Astrocyte (in vitro differentiated cells and primary cell): ENCODE measurements around the gene CD81. TPM values are rescaled to one million over a fixed set of nuclear protein-coding genes. Genes with fewer than 3 reads are reported as not detected.

ENCODE experiments used
- DNase-seq: peaks from one replicate; pipeline ENCODE4 v3.0.0-alpha.2; 2010; ENCODE audit warnings: low read depth
- FAIRE-seq: peaks from 2 replicates; lab custom pipeline; 2011; peaks lifted over from hg19 to GRCh38; lab: Jason Lieb, UNC
- H2AFZ ChIP-seq: 2 replicates; pipeline ENCODE4 v1.6.0; 2012; ENCODE audit warnings: low read depth, low read length, inconsistent platforms
- H3K27ac ChIP-seq: 2 replicates; pipeline ENCODE4 v1.5.1; 2011; ENCODE audit warnings: low read depth, low read length, inconsistent platforms
- H3K27me3 ChIP-seq: 2 replicates; pipeline ENCODE4 v1.6.0; 2011; ENCODE audit warnings: low read length, inconsistent platforms; ENCODE audit not compliant: insufficient read depth
- H3K36me3 ChIP-seq: 2 replicates; pipeline ENCODE4 v1.5.1; 2011; ENCODE audit warnings: low read length, inconsistent platforms; ENCODE audit not compliant: insufficient read depth
- H3K4me1 ChIP-seq: 2 replicates; pipeline ENCODE4 v1.5.1; 2011; ENCODE audit warnings: low read length, inconsistent platforms; ENCODE audit not compliant: insufficient read depth
- H3K4me2 ChIP-seq: 2 replicates; pipeline ENCODE4 v1.6.0; 2012; ENCODE audit warnings: low read length, inconsistent platforms
- H3K4me3 ChIP-seq: 2 replicates; pipeline ENCODE4 v1.5.1; 2011; ENCODE audit warnings: low read depth, mild to moderate bottlenecking, low read length, inconsistent platforms; ENCODE audit not compliant: insufficient read depth
- H3K79me2 ChIP-seq: 2 replicates; pipeline ENCODE4 v1.6.0; 2012; ENCODE audit warnings: mild to moderate bottlenecking, low read length, inconsistent platforms; ENCODE audit not compliant: insufficient read depth
- H3K9ac ChIP-seq: 2 replicates; pipeline ENCODE4 v1.6.0; 2012; ENCODE audit warnings: mild to moderate bottlenecking, low read length, inconsistent platforms
- H3K9me3 ChIP-seq: 2 replicates; pipeline ENCODE4 v1.5.1; 2012; ENCODE audit warnings: low read depth, mild to moderate bottlenecking, low read length, inconsistent platforms; ENCODE audit not compliant: insufficient read depth
- H4K20me1 ChIP-seq: 2 replicates; pipeline ENCODE4 v1.6.0; 2012; ENCODE audit warnings: low read length, inconsistent platforms; ENCODE audit not compliant: insufficient read depth
- H3K27ac Mint-ChIP-seq: one replicate; pipeline ENCODE4 v1.8.0; 2021; ENCODE audit warnings: mild to moderate bottlenecking, mixed read lengths; ENCODE audit not compliant: unreplicated experiment
- H3K27me3 Mint-ChIP-seq: one replicate; pipeline ENCODE4 v1.8.0; 2021; ENCODE audit warnings: low read depth, mixed read lengths; ENCODE audit not compliant: unreplicated experiment
- H3K36me3 Mint-ChIP-seq: one replicate; pipeline ENCODE4 v1.8.0; 2021; ENCODE audit warnings: low read depth, mixed read lengths; ENCODE audit not compliant: unreplicated experiment
- H3K4me1 Mint-ChIP-seq: one replicate; pipeline ENCODE4 v1.8.0; 2021; ENCODE audit warnings: low read depth, mixed read lengths; ENCODE audit not compliant: unreplicated experiment
- H3K4me3 Mint-ChIP-seq: one replicate; pipeline ENCODE4 v1.8.0; 2021; ENCODE audit warnings: mild to moderate bottlenecking, moderate library complexity, mixed read lengths; ENCODE audit not compliant: unreplicated experiment
- H3K9me3 Mint-ChIP-seq: one replicate; pipeline ENCODE4 v1.8.0; 2021; ENCODE audit warnings: mild to moderate bottlenecking, mixed read lengths; ENCODE audit not compliant: unreplicated experiment
- CTCF ChIP-seq: IDR thresholded peaks from 2 replicates; pipeline ENCODE4 v1.5.1; 2011; ENCODE audit warnings: low read depth, mild to moderate bottlenecking, inconsistent platforms, low read length, moderate library complexity; ENCODE audit not compliant: insufficient read depth
- EZH2 ChIP-seq: IDR thresholded peaks from 2 replicates; pipeline ENCODE4 v1.6.1; 2012; ENCODE audit warnings: mild to moderate bottlenecking, low read length, inconsistent platforms; ENCODE audit not compliant: insufficient read depth
- total RNA-seq: library from RNA; stranded (reverse); gene quantifications from 2 replicates; pipeline ENCODE4 v1.2.1, GENCODE V29; 2021

Gene CD81
- total RNA-seq, 1 donor from 2014 or later = 625 TPM

GRCh38 chr11:2419638-2420501 lies 42.8 kb downstream of the CD81 start:
- H3K36me3 Mint-ChIP-seq = no peaks in the 10 kb centered on the region
- peak; percentile 88 for TF ChIP-seq CTCF
- TF ChIP-seq EZH2 = no peak
- H3K4me2 ChIP-seq = no peak overlapping the region
- no peak overlapping the region for H3K27ac Mint-ChIP-seq
- H3K4me1 ChIP-seq = no peaks in the 10 kb centered on the region
- DNase-seq (peak; percentile 39), FAIRE-seq (no peak)
- no peaks in the 10 kb centered on the region for H3K79me2 ChIP-seq
- no peak overlapping the region for H3K9ac ChIP-seq
- H3K36me3 ChIP-seq = no peaks in the 10 kb centered on the region
- H3K27me3 ChIP-seq = peaks cover 3% of the 10 kb centered on the region
- H2AFZ ChIP-seq = peak overlapping the region; percentile 63
- no peaks in the 10 kb centered on the region for H3K9me3 Mint-ChIP-seq
- no peak overlapping the region for H3K27ac ChIP-seq
- peaks cover 13% of the 10 kb centered on the region for H3K27me3 Mint-ChIP-seq
- no peaks in the 10 kb centered on the region for H3K4me1 Mint-ChIP-seq
- H3K4me3 Mint-ChIP-seq = no peak overlapping the region
- no peak overlapping the region for H3K4me3 ChIP-seq
- H4K20me1 ChIP-seq = no peaks in the 10 kb centered on the region
- no peaks in the 10 kb centered on the region for H3K9me3 ChIP-seq

- Histone ChIP-seq H3K9me3 (no peaks in the 10 kb centered on the region), H2AFZ (peak overlapping the region; percentile 60), H3K36me3 (no peaks in the 10 kb centered on the region), H3K4me3 (no peak overlapping the region), H3K27ac (no peak overlapping the region), H4K20me1 (no peaks in the 10 kb centered on the region), H3K4me1 (no peaks in the 10 kb centered on the region), H3K4me2 (peak overlapping the region; percentile 16), H3K27me3 (peaks cover 3% of the 10 kb centered on the region), H3K9ac (no peak overlapping the region), H3K79me2 (no peaks in the 10 kb centered on the region)
- DNase-seq = peak; percentile 14
- no peaks in the 10 kb centered on the region for H3K36me3 Mint-ChIP-seq
- H3K4me1 Mint-ChIP-seq = no peaks in the 10 kb centered on the region
- no peak for FAIRE-seq
- no peak overlapping the region for H3K4me3 Mint-ChIP-seq
- peak; percentile 51 for TF ChIP-seq CTCF
- peak; percentile 11 for TF ChIP-seq EZH2
- no peaks in the 10 kb centered on the region for H3K9me3 Mint-ChIP-seq
- no peak overlapping the region for H3K27ac Mint-ChIP-seq
- H3K27me3 Mint-ChIP-seq = peaks cover 12% of the 10 kb centered on the region
Measured at GRCh38 chr11:2420502-2421225, 43.6 kb downstream of the CD81 start.
